OCI-LY7 (cell line): Measurements from ENCODE around the gene UBXN2A. TPM values are rescaled to one million over a fixed set of nuclear protein-coding genes. Genes with fewer than 3 reads are reported as not detected.
A peak's percentile ranks its signal among the peaks of the same experiment; 100 is the strongest.

Experiments used
- BruUV-seq: library from RNA; stranded (reverse); fragments of 400-500 nt; replicated peaks from 2 replicates; lab custom pipeline; 2021; lab: Mats Ljungman, UMichigan
- CTCF ChIA-PET: fragments of 300-600 bp; sonication (Branson Sonifier 250); formaldehyde crosslinking; loops from one replicate; lab custom pipeline; 2022; ENCODE audit warnings: antibody characterized with exemption; ENCODE audit not compliant: unreplicated experiment; lab: Charles Lee
- POLR2A ChIA-PET: fragments of 300-600 bp; sonication (Branson Sonifier 250); formaldehyde crosslinking; loops from one replicate; lab custom pipeline; 2022; ENCODE audit warnings: antibody characterized with exemption; lab: Charles Lee
- DNase-seq: peaks from one replicate; pipeline ENCODE4 v3.0.0-alpha.2; 2015; ENCODE audit warnings: low spot score
- H2AFZ ChIP-seq: fragments of 200-600 bp; sonication (generic), shearing (Covaris generic); 2 replicates; pipeline ENCODE4 v1.6.1; 2014; ENCODE audit warnings: mild to moderate bottlenecking, antibody characterized with exemption, low read length, moderate library complexity
- H3K27ac ChIP-seq: fragments of 200-600 bp; sonication (generic); 2 replicates; pipeline ENCODE4 v1.5.1; 2014; ENCODE audit warnings: mixed run types, low read depth, mild to moderate bottlenecking, moderate library complexity, low read length, inconsistent platforms; ENCODE audit not compliant: poor library complexity, severe bottlenecking
- H3K36me3 ChIP-seq: fragments of 200-600 bp; sonication (generic); 2 replicates; pipeline ENCODE4 v1.6.1; 2014; ENCODE audit warnings: mild to moderate bottlenecking, antibody characterized with exemption, low read length, moderate library complexity, mixed read lengths; ENCODE audit not compliant: insufficient read depth
- H3K4me1 ChIP-seq: fragments of 200-600 bp; sonication (generic); 2 replicates; pipeline ENCODE4 v1.5.1; 2014; ENCODE audit warnings: mild to moderate bottlenecking, low read length; ENCODE audit not compliant: insufficient read depth, poor library complexity, severe bottlenecking
- H3K4me2 ChIP-seq: fragments of 200-600 bp; sonication (generic); 2 replicates; pipeline ENCODE4 v1.6.1; 2014; ENCODE audit warnings: mild to moderate bottlenecking, low read length
- H3K4me3 ChIP-seq: fragments of 200-600 bp; sonication (generic); 2 replicates; pipeline ENCODE4 v1.5.1; 2014; ENCODE audit warnings: mild to moderate bottlenecking, low read depth, low read length; ENCODE audit not compliant: poor library complexity, severe bottlenecking
- H3K79me2 ChIP-seq: fragments of 200-600 bp; sonication (generic); 2 replicates; pipeline ENCODE4 v1.6.1; 2016; ENCODE audit warnings: low read depth, mild to moderate bottlenecking, low read length, moderate library complexity, mixed read lengths; ENCODE audit not compliant: insufficient read depth
- H3K9me2 ChIP-seq: fragments of 200-600 bp; sonication (generic); 2 replicates; pipeline ENCODE4 v1.6.1; 2016; ENCODE audit warnings: mild to moderate bottlenecking, low read length, mixed read lengths; ENCODE audit not compliant: insufficient read depth
- H3K9me3 ChIP-seq: fragments of 200-600 bp; sonication (generic); 2 replicates; pipeline ENCODE4 v1.6.1; 2014; ENCODE audit warnings: mild to moderate bottlenecking, mixed run types, low read length, mixed read lengths
- H4K20me1 ChIP-seq: fragments of 200-600 bp; sonication (generic); 2 replicates; pipeline ENCODE4 v1.6.1; 2014; ENCODE audit warnings: mild to moderate bottlenecking, antibody characterized with exemption, low read length, moderate library complexity, mixed read lengths; ENCODE audit not compliant: insufficient read depth
- CTCF ChIP-seq: fragments of 200-600 bp; sonication (generic); conservative IDR thresholded peaks from 2 replicates; pipeline ENCODE4 v1.5.1; 2014; ENCODE audit warnings: mild to moderate bottlenecking, antibody characterized with exemption, low read length, moderate library complexity, mixed read lengths
- EZH2phosphoT487 ChIP-seq: fragments of 200-600 bp; sonication (generic); IDR thresholded peaks from 2 replicates; pipeline ENCODE4 v1.6.1; 2018; ENCODE audit warnings: low read depth, borderline replicate concordance, mild to moderate bottlenecking, mixed run types, antibody characterized with exemption, low read length, moderate library complexity, mixed read lengths
- intact Hi-C: fragments of 100-400 bp; cut with micrococcal nuclease; formaldehyde crosslinking; loops from one replicate; pipeline ENCODE4 v1.10.0; 2022; ENCODE audit not compliant: unreplicated experiment
- total RNA-seq, 2 experiments: library from RNA; depleted of rRNA in 1 of 2; stranded (reverse); fragments of >200 nt in 1 of 2; shearing (Covaris generic) in 1 of 2; gene quantifications; 2 replicates each; pipeline ENCODE4 v1.2.3, GENCODE V29; 2014 to 2022

UBXN2A gene
- total RNA-seq, 2 experiments from 2014 or later, result 10.0 to 15.4 TPM

- ChIA-PET POLR2A (interaction anchor here (0.6 to 3.5 kb wide), 10 partner anchors 9 to 1504 kb away, joined by 3 to 50 read pairs (median 4); partner anchors contain the start of genes ATAD2B and WDCP), CTCF (interaction anchor here (0.6 kb wide), 1 partner anchor 55 kb away, joined by 3 read pairs; no protein-coding TSS in a partner anchor)
- no peaks in the 10 kb centered on the region for H3K9me2 ChIP-seq
- H3K4me3 ChIP-seq, result peak overlapping the region; percentile 72
- no peaks in the 10 kb centered on the region; the same call in 1 of the 2 replicates for H4K20me1 ChIP-seq
- no peak overlapping the region for H3K27ac ChIP-seq
- 0 out of 2 replicates have a peak, but pooled peaks cover 6% of the 10 kb centered on the region for H3K36me3 ChIP-seq
- no peak overlapping the region for H2AFZ ChIP-seq
- peaks cover 25% of the 10 kb centered on the region for H3K79me2 ChIP-seq
- TF ChIP-seq CTCF (no peak), EZH2phosphoT487 (no peak)
- intact Hi-C loops, result loop anchor here (10.0 kb wide), 1 partner anchor 553 kb away; the partner anchor contains the start of gene NCOA1
- peak overlapping the region; percentile 80 for H3K4me2 ChIP-seq
- no peaks in the 10 kb centered on the region for H3K9me3 ChIP-seq
- H3K4me1 ChIP-seq, result peaks cover 18% of the 10 kb centered on the region
- BruUV-seq, result no TSS peak
- no peak for DNase-seq
Observed at GRCh38 chr2:23941644-23942043, 1.4 kb downstream of the UBXN2A start.

GRCh38 chr2:23943666-23944065 lies 3.4 kb downstream of the UBXN2A start:
- CTCF ChIA-PET, result no interaction called here
- Histone ChIP-seq H3K79me2 (peaks cover 25% of the 10 kb centered on the region), H3K27ac (no peak overlapping the region), H3K4me2 (no peak overlapping the region), H3K9me2 (no peaks in the 10 kb centered on the region), H3K4me1 (peaks cover 18% of the 10 kb centered on the region), H4K20me1 (no peaks in the 10 kb centered on the region; the same call in 1 of the 2 replicates), H3K36me3 (peaks cover 6% of the 10 kb centered on the region; the same call in 1 of the 2 replicates), H3K4me3 (no peak overlapping the region), H2AFZ (no peak overlapping the region), H3K9me3 (no peaks in the 10 kb centered on the region)
- no TSS peak for BruUV-seq
- TF ChIP-seq CTCF (no peak), EZH2phosphoT487 (no peak)
- no peak for DNase-seq
- POLR2A ChIA-PET, result interaction anchor here (0.6 to 0.9 kb wide), 4 partner anchors 57 to 868 kb away, joined by 3 read pairs; no protein-coding TSS in a partner anchor
- intact Hi-C loops, result loop anchor here (10.0 kb wide), 1 partner anchor 551 kb away; the partner anchor contains the start of gene NCOA1

GRCh38 chr2:23944527-23944926 lies 4.3 kb downstream of the UBXN2A start:
- ChIA-PET CTCF (no interaction called here), POLR2A (interaction anchor here (0.6 to 1.3 kb wide), 2 partner anchors 20 to 52 kb away, joined by 5 to 7 read pairs; no protein-coding TSS in a partner anchor)
- Histone ChIP-seq H3K4me2 (no peak overlapping the region), H2AFZ (no peak overlapping the region), H3K79me2 (peaks cover 25% of the 10 kb centered on the region), H3K4me3 (no peak overlapping the region), H3K27ac (no peak overlapping the region), H4K20me1 (no peaks in the 10 kb centered on the region; the same call in 1 of the 2 replicates), H3K9me3 (no peaks in the 10 kb centered on the region), H3K4me1 (peaks cover 12% of the 10 kb centered on the region), H3K36me3 (peaks cover 6% of the 10 kb centered on the region; the same call in 1 of the 2 replicates), H3K9me2 (no peaks in the 10 kb centered on the region)
- no TSS peak for BruUV-seq
- no peak for TF ChIP-seq CTCF
- no peak for TF ChIP-seq EZH2phosphoT487
- intact Hi-C loops, result loop anchor here (10.0 kb wide), 1 partner anchor 550 kb away; the partner anchor contains the start of gene NCOA1
- DNase-seq, result no peak
